NCI-H526 treated with DMSO at 0.1 percent for 48 hours (cell line): ENCODE results near the gene B4GALT2.
A peak's percentile ranks its signal among the peaks of the same experiment; 100 is the strongest.

Source experiments
- DNase-seq: peaks from one replicate; lab custom pipeline; 2025; lab: John Stamatoyannopoulos, UW

The B4GALT2 gene

GRCh38 chr1:44002606-44003157, 23.7 kb downstream of the B4GALT2 start:
- DNase-seq, result no peak

- DNase-seq, result no peak
Observed at GRCh38 chr1:44008259-44008658, 29.2 kb downstream of the B4GALT2 start.

GRCh38 chr1:44010935-44011471, 32.0 kb downstream of the B4GALT2 start:
- no peak for DNase-seq

- no peak for DNase-seq
Observed at GRCh38 chr1:44012404-44012803, 33.4 kb downstream of the B4GALT2 start.

GRCh38 chr1:44012941-44013609, 34.1 kb downstream of the B4GALT2 start:
- no peak for DNase-seq

- DNase-seq, result no peak
Observed at GRCh38 chr1:44013949-44014348, 34.9 kb downstream of the B4GALT2 start.

- no peak for DNase-seq
Observed at GRCh38 chr1:44014365-44015104, 35.5 kb downstream of the B4GALT2 start.

- no peak for DNase-seq
Observed at GRCh38 chr1:44015206-44015605, 36.2 kb downstream of the B4GALT2 start.

- DNase-seq, result no peak
Observed at GRCh38 chr1:44016041-44016889, 37.3 kb downstream of the B4GALT2 start.

GRCh38 chr1:44016890-44017400, 37.9 kb downstream of the B4GALT2 start:
- DNase-seq, result no peak

- no peak for DNase-seq
Observed at GRCh38 chr1:44019466-44019948, 40.5 kb downstream of the B4GALT2 start.

- DNase-seq, result no peak
Observed at GRCh38 chr1:44020464-44020863, 41.5 kb downstream of the B4GALT2 start.

GRCh38 chr1:44021156-44021555, 42.1 kb downstream of the B4GALT2 start:
- DNase-seq, result no peak

- no peak for DNase-seq
Observed at GRCh38 chr1:44021581-44022321, 42.7 kb downstream of the B4GALT2 start.

- no peak for DNase-seq
Observed at GRCh38 chr1:44024031-44024902, 45.3 kb downstream of the B4GALT2 start.

GRCh38 chr1:44024903-44025525, 46.0 kb downstream of the B4GALT2 start:
- no peak for DNase-seq

GRCh38 chr1:44025816-44026215, 46.8 kb downstream of the B4GALT2 start:
- peak; percentile 92 for DNase-seq

GRCh38 chr1:44027320-44027719, 48.3 kb downstream of the B4GALT2 start:
- DNase-seq, result no peak

- DNase-seq, result peak; percentile 92
Observed at GRCh38 chr1:44029260-44029910, 50.4 kb downstream of the B4GALT2 start.
